ENCODE data around the gene DCAF11.

- TF ChIP-seq CTCF (IDR thresholded peaks at IDR 0.05; ENCODE audit: insufficient read depth, low read depth, low read length) = no peak
- no peak for TF ChIP-seq EZH2 (IDR thresholded peaks at IDR 0.05; ENCODE audit: insufficient read depth, low read length)
Observed at GRCh38 chr14:24122416-24122815, 7.8 kb downstream of the DCAF11 start.

Data from astrocyte (in vitro differentiated cells and primary cell).